SK-N-MC (cell line): ENCODE data around the gene FAXDC2.

Experiments used
- DNase-seq: peaks from one replicate; pipeline ENCODE4 v3.0.0-alpha.2; 2011; ENCODE audit warnings: low read depth, low spot score
- H3K27ac ChIP-seq: fragments of 200-600 bp; sonication (generic); 2 replicates; pipeline ENCODE4 v1.5.1; 2016; ENCODE audit warnings: mixed run types
- H3K36me3 ChIP-seq: fragments of 200-600 bp; sonication (generic); 2 replicates; pipeline ENCODE4 v1.6.1; 2017; ENCODE audit warnings: antibody characterized with exemption, low read length, mixed read lengths; ENCODE audit not compliant: insufficient read depth
- H3K4me3 ChIP-seq: fragments of 200-600 bp; sonication (generic); 2 replicates; pipeline ENCODE4 v1.5.1; 2016
- H3K9ac ChIP-seq: fragments of 200-600 bp; sonication (generic); 2 replicates; pipeline ENCODE4 v1.8.0; 2017; ENCODE audit warnings: mixed run types, mixed read lengths; ENCODE audit not compliant: insufficient read length
- H3K9me3 ChIP-seq: fragments of 200-600 bp; sonication (generic); 2 replicates; pipeline ENCODE4 v1.6.1; 2017; ENCODE audit warnings: low read depth, mild to moderate bottlenecking, antibody characterized with exemption, low read length, moderate library complexity, mixed read lengths
- EZH2 ChIP-seq: fragments of 200-600 bp; sonication (generic); IDR thresholded peaks from one replicate; pipeline ENCODE4 v1.6.1; 2017; ENCODE audit warnings: antibody characterized with exemption
- FOXP2 ChIP-seq: optimal IDR thresholded peaks from 2 replicates; pipeline ENCODE3; 2011; ENCODE audit warnings: mild to moderate bottlenecking, moderate library complexity; ENCODE audit not compliant: insufficient read depth; ENCODE audit errors: extremely low read length, control extremely low read depth
- POLR2AphosphoS5 ChIP-seq: IDR thresholded peaks from 2 replicates; pipeline ENCODE4 v1.6.1; 2012; ENCODE audit warnings: mild to moderate bottlenecking, low read depth, low read length, borderline replicate concordance

FAXDC2 gene

DNA sequence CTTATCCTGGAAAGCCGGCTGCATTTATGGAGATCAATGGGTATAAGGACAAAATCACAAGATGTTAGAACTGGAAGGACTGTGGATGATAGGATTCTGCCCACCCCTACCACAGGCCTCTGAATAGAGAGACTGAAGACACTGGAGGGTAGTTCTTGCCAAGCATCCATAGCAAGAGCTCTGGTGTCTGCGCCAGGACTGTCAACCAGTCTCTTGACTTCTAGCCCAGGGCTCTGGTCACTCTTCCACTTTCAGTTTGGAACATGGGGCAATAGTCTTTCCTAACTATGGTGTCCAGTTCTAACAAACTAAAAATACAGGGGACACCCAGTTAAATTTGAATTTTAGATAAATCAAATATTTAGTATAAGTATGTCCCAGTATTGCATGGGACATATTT is 71.9 kb downstream of the FAXDC2 start:
- TF ChIP-seq POLR2AphosphoS5 (no peak), FOXP2 (no peak), EZH2 (no peak)
- no peak for DNase-seq
- no peak overlapping the region for H3K4me3 ChIP-seq

DNA sequence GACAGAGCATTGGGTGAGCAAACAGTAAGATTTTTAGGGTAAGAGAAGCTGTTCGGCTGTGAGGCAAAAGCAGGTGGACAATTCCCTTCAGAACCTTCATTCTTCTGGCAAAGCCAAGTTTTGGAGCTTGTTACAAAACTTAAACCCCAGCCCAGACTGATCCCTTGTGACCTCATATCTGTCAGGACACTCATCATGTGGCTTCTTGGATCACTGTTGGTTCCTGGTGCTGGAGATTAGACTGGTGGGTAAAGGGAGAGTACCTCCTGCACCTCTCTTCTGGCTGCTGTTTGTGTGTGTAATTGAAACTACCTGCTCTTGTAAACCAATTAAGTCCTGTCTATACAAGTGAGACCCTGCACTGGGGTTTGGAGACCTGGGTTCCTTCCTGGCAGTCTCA is 74.2 kb downstream of the FAXDC2 start:
- DNase-seq = no peak
- H3K4me3 ChIP-seq = no peak overlapping the region
- H3K9ac ChIP-seq = no peak overlapping the region
- H3K36me3 ChIP-seq = peaks cover 26% of the 10 kb centered on the region
- no peaks in the 10 kb centered on the region for H3K9me3 ChIP-seq
- TF ChIP-seq POLR2AphosphoS5 = no peak
- TF ChIP-seq EZH2 = no peak
- no peak for TF ChIP-seq FOXP2
- H3K27ac ChIP-seq = no peak overlapping the region

More for the DNA sequence above, 71.9 kb downstream of the FAXDC2 start:
- H3K36me3 ChIP-seq = peaks cover 24% of the 10 kb centered on the region
- H3K9me3 ChIP-seq = no peaks in the 10 kb centered on the region
- no peak overlapping the region for H3K27ac ChIP-seq
- no peak overlapping the region for H3K9ac ChIP-seq

DNA sequence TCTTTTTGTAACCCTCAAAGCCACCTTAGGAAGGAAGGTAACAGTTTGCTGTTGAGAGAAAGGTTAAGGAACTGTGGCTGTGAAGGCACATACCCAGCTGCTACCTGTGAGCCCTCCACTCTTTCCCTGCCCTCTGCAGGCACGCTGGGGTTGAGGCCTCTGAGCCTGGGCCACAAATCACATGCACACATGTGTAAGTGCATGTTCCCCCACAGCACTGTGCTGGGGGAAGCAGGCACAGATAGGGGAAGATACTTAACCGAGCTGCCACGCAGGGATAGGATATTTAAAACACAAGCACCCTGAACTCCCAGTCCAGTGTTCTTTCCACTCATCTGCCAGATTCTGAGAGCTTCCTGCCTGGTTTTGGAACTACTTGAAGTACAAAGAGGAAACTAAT is 77.1 kb downstream of the FAXDC2 start:
- no peak overlapping the region for H3K9ac ChIP-seq
- H3K4me3 ChIP-seq = no peak overlapping the region
- H3K27ac ChIP-seq = 0 out of 2 replicates have a peak overlapping the region, but pooled peaks have one; percentile 60
- no peaks in the 10 kb centered on the region for H3K9me3 ChIP-seq
- no peak for DNase-seq
- TF ChIP-seq POLR2AphosphoS5 = no peak
- no peak for TF ChIP-seq FOXP2
- TF ChIP-seq EZH2 = no peak
- peaks cover 19% of the 10 kb centered on the region for H3K36me3 ChIP-seq

DNA sequence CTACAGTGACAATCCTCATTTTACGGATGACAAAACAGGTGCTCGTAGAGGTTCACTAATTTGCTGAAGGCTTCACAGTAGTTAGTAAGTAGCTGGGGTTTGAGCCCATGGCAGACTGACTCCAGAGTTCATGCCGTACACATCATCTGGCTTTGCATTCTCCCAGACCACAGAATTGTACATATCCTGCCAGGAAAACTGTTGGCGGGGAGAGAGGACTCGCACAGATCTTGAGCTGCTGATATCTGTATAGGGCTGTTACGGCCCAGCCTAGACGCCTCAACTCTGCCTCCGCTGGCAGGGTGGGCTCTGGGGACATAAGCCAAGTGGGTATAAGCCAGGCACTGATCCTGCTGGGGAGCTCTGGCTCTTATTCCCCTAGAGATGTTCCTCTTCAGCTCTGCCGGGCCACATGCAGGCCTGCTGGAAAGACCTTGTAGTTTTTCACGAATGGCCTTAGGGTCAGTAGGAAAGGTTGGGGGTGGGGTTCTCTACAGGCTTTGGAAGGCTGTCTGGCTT is 79.0 kb downstream of the FAXDC2 start:
- H3K27ac ChIP-seq = peak overlapping the region; percentile 26
- peaks cover 12% of the 10 kb centered on the region for H3K36me3 ChIP-seq
- peak overlapping the region; percentile 13 for H3K9ac ChIP-seq
- no peaks in the 10 kb centered on the region for H3K9me3 ChIP-seq
- no peak for DNase-seq
- H3K4me3 ChIP-seq = no peak overlapping the region
- TF ChIP-seq POLR2AphosphoS5 = peak; percentile 10; the same call in 1 of the 2 replicates
- no peak for TF ChIP-seq EZH2
- TF ChIP-seq FOXP2 = no peak

DNA sequence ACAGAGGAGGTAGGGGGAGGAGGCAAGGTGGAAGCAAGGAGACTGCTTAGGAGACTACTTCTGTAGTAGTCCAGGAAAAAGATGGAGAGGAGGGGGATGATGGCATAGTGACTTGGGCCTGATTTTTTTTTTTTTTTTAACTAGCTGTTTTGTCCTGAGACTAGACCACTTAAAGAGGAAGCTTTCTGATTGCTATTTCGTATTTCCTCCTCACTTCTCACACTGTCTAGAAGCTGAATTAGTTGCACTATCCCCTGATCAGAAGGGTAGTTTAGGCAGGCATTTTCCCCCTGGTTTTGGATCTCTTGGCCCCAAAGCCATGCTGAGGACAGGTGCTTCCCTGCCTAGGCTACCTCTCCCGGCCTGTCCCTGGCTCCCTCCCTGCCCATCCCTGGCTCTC is 80.3 kb downstream of the FAXDC2 start:
- no peak overlapping the region for H3K27ac ChIP-seq
- H3K9ac ChIP-seq = no peak overlapping the region
- H3K4me3 ChIP-seq = no peak overlapping the region
- TF ChIP-seq POLR2AphosphoS5 = no peak
- no peak for TF ChIP-seq FOXP2
- no peak for TF ChIP-seq EZH2
- DNase-seq = no peak
- no peaks in the 10 kb centered on the region for H3K9me3 ChIP-seq
- peaks cover 9% of the 10 kb centered on the region for H3K36me3 ChIP-seq
